ENCODE data around the gene PCDHGB1.

DNA sequence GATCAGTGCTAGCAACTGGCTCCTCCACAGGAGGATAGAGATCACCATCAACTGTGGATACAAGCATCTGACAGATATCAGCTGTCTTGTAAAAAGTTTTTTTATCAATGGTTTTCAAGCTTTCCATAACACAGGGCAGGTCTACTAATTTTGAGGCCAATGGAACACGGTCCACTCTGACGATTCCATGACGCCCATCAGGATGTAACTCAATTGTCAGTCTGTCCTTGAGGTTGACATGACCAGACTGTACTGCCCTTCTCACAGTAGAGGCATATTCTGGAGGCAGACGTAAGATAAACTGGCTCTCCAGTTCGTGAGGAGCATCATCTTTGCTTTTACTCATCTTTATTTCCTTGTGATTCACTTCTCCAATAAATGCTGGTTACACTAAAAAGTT lies 30.2 kb upstream of the PCDHGB1 start:
- TF ChIP-seq, protein P1, sequence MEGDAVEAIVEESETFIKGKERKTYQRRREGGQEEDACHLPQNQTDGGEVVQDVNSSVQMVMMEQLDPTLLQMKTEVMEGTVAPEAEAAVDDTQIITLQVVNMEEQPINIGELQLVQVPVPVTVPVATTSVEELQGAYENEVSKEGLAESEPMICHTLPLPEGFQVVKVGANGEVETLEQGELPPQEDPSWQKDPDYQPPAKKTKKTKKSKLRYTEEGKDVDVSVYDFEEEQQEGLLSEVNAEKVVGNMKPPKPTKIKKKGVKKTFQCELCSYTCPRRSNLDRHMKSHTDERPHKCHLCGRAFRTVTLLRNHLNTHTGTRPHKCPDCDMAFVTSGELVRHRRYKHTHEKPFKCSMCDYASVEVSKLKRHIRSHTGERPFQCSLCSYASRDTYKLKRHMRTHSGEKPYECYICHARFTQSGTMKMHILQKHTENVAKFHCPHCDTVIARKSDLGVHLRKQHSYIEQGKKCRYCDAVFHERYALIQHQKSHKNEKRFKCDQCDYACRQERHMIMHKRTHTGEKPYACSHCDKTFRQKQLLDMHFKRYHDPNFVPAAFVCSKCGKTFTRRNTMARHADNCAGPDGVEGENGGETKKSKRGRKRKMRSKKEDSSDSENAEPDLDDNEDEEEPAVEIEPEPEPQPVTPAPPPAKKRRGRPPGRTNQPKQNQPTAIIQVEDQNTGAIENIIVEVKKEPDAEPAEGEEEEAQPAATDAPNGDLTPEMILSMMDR (IDR thresholded peaks at IDR 0.05) = no peak
- no peak for TF ChIP-seq POLR2A (IDR thresholded peaks at IDR 0.05)
